GM12892 (cell line): ENCODE results near the gene HDHD5.

Experiments used
- POLR2A ChIP-seq: IDR thresholded peaks from 2 replicates; pipeline ENCODE4 v1.6.1; 2011; ENCODE audit warnings: low read depth, low read length, control low read depth
- POLR2AphosphoS5 ChIP-seq: IDR thresholded peaks from 2 replicates; pipeline ENCODE4 v1.6.1; 2011; ENCODE audit warnings: low read depth, low read length, control low read depth
- TAF1 ChIP-seq: IDR thresholded peaks from 2 replicates; pipeline ENCODE4 v1.6.1; 2011; ENCODE audit warnings: low read depth, mild to moderate bottlenecking, control low read depth, low read length, borderline replicate concordance

DNA sequence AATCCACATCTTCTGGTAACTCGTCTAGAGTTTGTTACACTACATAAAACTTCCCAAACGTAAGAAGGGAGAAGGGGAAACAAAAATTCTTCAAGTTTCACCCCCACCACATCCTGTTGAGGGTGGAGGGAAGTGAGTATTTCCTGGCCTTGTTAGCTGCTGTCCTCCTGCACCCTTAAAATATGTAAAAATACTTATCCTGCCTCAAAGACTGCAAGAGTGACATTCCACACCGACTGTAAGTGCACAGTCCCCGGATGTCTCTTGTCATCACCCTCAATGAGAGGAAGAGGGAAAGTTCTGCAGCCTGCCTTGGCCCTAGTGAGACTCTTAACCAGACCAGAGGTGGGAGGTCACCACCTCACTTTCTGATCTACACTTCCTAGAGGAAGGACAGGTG lies 41.2 kb downstream of the HDHD5 start:
- TF ChIP-seq POLR2A (no peak), POLR2AphosphoS5 (no peak), TAF1 (no peak)
